ENCODE measurements around the gene PRRT4. TPM values are rescaled to one million over a fixed set of nuclear protein-coding genes. Genes with fewer than 3 reads are reported as not detected.
A peak's percentile ranks its signal among the peaks of the same experiment; 100 is the strongest.

The PRRT4 gene
- total and polyA plus RNA-seq, 9 of the 15 experiments (the other 6 are each of a cell fraction or from before 2014, with no cell fraction given): not detected

- TF ChIP-seq MNT (conservative IDR thresholded peaks at IDR 0.05): no peak
- TF ChIP-seq ZKSCAN3 (CRISPR knock-in tag; IDR thresholded peaks at IDR 0.05): no peak
- peak; percentile 59; the same call in 1 of the 2 replicates for TF ChIP-seq MIER1 (IDR thresholded peaks at IDR 0.05; ENCODE audit: low read depth)
- peak; percentile 76 for TF ChIP-seq ZNF740 (CRISPR knock-in tag; IDR thresholded peaks at IDR 0.05)
- TF ChIP-seq ZNF740 (tag; IDR thresholded peaks at IDR 0.05): no peak
- TF ChIP-seq RBM17 (IDR thresholded peaks at IDR 0.05; ENCODE audit: borderline replicate concordance, low read depth, low read length): no peak
- peak; percentile 31 for TF ChIP-seq RBM39 (optimal IDR thresholded peaks at IDR 0.05; ENCODE audit: low read depth, low read length)
- TF ChIP-seq ZBTB40 (IDR thresholded peaks at IDR 0.05): peak; percentile 54; the same call in 1 of the 2 replicates
- no peak for TF ChIP-seq ZBTB40 (CRISPR knock-in tag; IDR thresholded peaks at IDR 0.05)
- peak; percentile 24; the same call in 1 of the 2 replicates for TF ChIP-seq ZFX (CRISPR knock-in tag; IDR thresholded peaks at IDR 0.05)
- peak; percentile 62 for TF ChIP-seq VEZF1 (CRISPR knock-in tag; IDR thresholded peaks at IDR 0.05)
- 0 out of 2 replicates have a peak, but pooled peaks have one; percentile 29 for TF ChIP-seq NR4A1 (CRISPR knock-in tag; IDR thresholded peaks at IDR 0.05)
- TF ChIP-seq NR4A1 (tag; IDR thresholded peaks at IDR 0.05): no peak
Measured at GRCh38 chr7:128408709-128409595, 47.5 kb upstream of the PRRT4 start (continued).

Measured in K562 (cell line).